ENCODE measurements around the gene GDF11.

The GDF11 gene

DNA sequence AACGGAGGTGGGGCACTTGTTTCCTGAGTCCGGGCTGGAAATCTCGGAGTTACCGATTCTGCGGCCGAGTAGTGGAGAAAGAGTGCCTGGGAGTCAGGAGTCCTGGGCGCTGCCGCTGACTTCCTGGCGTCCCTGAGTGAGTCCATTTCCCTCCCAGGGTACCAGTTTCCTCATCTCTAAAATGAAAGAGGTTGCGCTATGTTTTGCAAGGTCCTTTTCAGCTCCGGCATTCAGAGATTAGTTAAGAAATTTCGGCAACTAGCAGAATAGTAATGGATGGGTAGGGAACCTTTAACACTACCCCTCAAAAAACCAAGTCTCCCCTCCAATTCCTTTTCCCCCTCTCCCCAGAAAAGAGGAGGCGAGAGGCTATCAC lies 26.4 kb upstream of the GDF11 start:
- TF ChIP-seq, protein P1, sequence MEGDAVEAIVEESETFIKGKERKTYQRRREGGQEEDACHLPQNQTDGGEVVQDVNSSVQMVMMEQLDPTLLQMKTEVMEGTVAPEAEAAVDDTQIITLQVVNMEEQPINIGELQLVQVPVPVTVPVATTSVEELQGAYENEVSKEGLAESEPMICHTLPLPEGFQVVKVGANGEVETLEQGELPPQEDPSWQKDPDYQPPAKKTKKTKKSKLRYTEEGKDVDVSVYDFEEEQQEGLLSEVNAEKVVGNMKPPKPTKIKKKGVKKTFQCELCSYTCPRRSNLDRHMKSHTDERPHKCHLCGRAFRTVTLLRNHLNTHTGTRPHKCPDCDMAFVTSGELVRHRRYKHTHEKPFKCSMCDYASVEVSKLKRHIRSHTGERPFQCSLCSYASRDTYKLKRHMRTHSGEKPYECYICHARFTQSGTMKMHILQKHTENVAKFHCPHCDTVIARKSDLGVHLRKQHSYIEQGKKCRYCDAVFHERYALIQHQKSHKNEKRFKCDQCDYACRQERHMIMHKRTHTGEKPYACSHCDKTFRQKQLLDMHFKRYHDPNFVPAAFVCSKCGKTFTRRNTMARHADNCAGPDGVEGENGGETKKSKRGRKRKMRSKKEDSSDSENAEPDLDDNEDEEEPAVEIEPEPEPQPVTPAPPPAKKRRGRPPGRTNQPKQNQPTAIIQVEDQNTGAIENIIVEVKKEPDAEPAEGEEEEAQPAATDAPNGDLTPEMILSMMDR (IDR thresholded peaks at IDR 0.05; ENCODE audit: low read depth, low read length) = no peak
- DNase-seq (ENCODE audit: low read depth) = no peak
- peak overlapping the region; percentile 77 for H3K4me3 ChIP-seq (ENCODE audit: low read depth, low read length)

DNA sequence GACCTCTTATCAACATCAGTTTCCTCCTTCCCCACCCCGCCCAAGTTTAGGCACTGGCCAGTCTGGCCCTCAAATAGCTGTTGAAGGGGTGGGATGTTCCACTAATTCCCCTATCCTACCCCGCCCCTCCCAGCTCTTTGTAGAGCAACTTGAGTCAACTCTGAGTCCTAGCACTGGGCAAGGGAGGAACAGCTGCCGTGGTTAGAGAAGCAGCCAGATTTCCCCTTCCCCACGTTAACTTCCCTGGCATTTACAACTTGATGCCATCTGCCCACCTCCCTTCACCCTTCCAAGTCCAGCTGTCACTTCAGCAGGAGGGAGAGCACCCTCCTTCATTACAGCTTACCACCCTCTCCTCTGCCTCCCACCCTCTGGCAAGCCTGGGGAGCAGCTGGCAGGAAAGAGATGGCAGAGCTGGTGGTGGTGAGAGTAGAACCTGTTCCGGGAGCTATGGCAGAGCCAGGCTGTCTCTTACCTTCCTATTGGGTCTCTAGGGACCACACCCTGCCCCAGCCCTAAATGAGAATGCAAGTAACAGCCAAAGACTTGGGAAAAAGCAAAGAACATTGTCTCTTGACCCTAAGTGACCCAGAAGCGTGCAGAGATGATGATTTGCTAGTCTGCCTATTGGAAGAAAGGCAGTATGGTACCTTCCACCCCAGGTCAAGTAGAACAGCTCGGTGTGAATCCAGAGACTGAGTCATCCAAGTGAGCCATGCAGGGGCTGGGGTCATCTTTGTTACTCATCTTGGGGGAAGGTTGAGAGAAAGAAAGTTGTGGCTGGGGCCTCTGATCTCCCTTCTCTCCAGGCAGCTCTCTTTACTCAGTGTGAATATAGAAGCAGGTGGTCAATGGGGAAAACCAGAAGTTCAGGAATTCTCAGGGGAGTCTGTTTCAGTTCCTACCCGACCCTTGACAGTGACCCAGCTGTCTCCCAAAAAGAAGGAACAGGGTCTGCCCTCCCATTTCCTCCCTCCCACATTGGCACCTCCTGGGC lies 25.6 kb upstream of the GDF11 start:
- TF ChIP-seq, protein P1 (IDR thresholded peaks at IDR 0.05; ENCODE audit: low read depth, low read length) = no peak
- TF ChIP-seq MYC (IDR thresholded peaks at IDR 0.05; ENCODE audit: low read depth, low read length) = no peak
- no peak for TF ChIP-seq POLR2A (IDR thresholded peaks at IDR 0.05; ENCODE audit: extremely low read depth, insufficient read length)
- TF ChIP-seq, protein P2, sequence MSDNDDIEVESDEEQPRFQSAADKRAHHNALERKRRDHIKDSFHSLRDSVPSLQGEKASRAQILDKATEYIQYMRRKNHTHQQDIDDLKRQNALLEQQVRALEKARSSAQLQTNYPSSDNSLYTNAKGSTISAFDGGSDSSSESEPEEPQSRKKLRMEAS (IDR thresholded peaks at IDR 0.05; ENCODE audit: low read depth, low read length) = no peak
- peak overlapping the region; percentile 77 for H3K4me3 ChIP-seq (ENCODE audit: low read depth, low read length)

DNA sequence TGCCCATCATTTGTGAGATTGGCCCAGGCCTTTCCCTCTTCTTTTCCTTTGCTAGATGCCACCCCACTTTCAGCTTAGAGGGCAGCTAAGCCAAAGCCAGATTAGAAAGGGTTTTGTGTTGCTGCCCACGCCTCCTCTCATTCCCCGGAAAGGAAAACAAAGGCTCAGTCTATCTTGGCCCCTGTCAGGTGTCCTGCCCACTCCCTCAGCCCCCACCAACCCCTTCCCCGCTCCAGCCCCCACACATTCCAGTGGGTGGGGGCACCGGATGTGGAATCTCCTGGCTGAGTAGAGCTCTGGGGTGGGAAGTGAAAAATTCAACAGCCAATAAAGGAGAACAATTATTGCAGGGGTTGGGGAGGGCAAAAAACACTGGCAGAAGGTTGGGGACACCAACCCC lies 24.9 kb upstream of the GDF11 start:
- H3K4me3 ChIP-seq (ENCODE audit: low read depth, low read length) = no peak overlapping the region
- no peak for DNase-seq (ENCODE audit: low read depth)
- TF ChIP-seq POLR2A (IDR thresholded peaks at IDR 0.05; ENCODE audit: extremely low read depth, insufficient read length) = no peak
- TF ChIP-seq, protein P2 (IDR thresholded peaks at IDR 0.05; ENCODE audit: low read depth, low read length) = no peak
- TF ChIP-seq, protein P1 (IDR thresholded peaks at IDR 0.05; ENCODE audit: low read depth, low read length) = no peak
- no peak for TF ChIP-seq MYC (IDR thresholded peaks at IDR 0.05; ENCODE audit: low read depth, low read length)

More for the DNA sequence above, 25.6 kb upstream of the GDF11 start:
- DNase-seq (ENCODE audit: low read depth) = peak; percentile 51

DNA sequence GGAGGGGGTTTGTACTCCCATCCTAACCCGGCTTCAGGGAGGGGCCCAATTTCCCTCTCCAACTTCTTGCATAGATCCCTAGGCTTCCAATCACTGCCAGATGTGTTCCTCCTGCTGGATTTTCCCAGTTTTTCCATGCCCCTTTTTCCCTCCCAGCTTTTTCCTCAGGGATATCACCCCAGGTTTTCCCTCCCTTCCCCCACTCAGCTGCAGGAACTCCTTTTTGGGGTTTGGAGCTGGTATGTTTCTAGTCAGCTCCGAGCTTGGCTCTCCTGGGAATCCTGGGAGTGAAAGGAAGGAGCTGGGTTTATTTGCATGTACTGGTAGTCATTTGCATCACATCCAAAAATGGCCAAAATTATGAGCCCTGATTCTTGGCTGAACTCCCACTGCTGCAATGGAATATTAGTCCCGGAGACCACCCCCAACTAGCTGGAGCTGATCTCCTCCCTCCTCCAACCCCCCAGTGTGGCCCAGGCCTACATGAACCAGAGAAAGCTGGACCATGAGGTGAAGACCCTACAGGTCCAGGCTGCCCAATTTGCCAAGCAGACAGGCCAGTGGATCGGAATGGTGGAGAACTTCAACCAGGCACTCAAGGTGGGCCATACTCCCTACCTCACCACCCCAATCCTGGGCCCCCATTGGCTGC lies 24.2 kb upstream of the GDF11 start:
- TF ChIP-seq, protein P2 (IDR thresholded peaks at IDR 0.05; ENCODE audit: low read depth, low read length) = no peak
- TF ChIP-seq POLR2A (IDR thresholded peaks at IDR 0.05; ENCODE audit: extremely low read depth, insufficient read length) (no peak), MYC (IDR thresholded peaks at IDR 0.05; ENCODE audit: low read depth, low read length) (no peak)
- TF ChIP-seq, protein P1 (IDR thresholded peaks at IDR 0.05; ENCODE audit: low read depth, low read length) = no peak
- no peak for DNase-seq (ENCODE audit: low read depth)
- H3K4me3 ChIP-seq (ENCODE audit: low read depth, low read length) = no peak overlapping the region

DNA sequence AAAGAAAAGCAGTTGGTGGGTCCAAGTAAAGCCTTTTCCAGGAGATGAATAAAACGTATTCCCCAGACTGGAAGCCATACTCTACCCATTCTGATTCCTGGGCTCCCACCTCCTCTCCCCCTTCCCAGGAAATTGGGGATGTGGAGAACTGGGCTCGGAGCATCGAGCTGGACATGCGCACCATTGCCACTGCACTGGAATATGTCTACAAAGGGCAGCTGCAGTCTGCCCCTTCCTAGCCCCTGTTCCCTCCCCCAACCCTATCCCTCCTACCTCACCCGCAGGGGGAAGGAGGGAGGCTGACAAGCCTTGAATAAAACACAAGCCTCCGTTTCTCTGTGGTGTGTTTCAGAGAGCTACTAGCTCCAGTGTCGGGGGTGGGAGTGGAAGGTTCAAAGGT lies 23.6 kb upstream of the GDF11 start:
- no peak for DNase-seq (ENCODE audit: low read depth)
- no peak overlapping the region for H3K4me3 ChIP-seq (ENCODE audit: low read depth, low read length)
- TF ChIP-seq, protein P1 (IDR thresholded peaks at IDR 0.05; ENCODE audit: low read depth, low read length) = no peak
- TF ChIP-seq, protein P2 (IDR thresholded peaks at IDR 0.05; ENCODE audit: low read depth, low read length) = no peak
- TF ChIP-seq POLR2A (IDR thresholded peaks at IDR 0.05; ENCODE audit: extremely low read depth, insufficient read length) (no peak), MYC (IDR thresholded peaks at IDR 0.05; ENCODE audit: low read depth, low read length) (no peak)

Data from NB4 (cell line).